Adrenal gland (tissue), 12 donors: ENCODE data around the gene ZNF674. TPM values are rescaled to one million over a fixed set of nuclear protein-coding genes. Genes with fewer than 3 reads are reported as not detected.
A peak's percentile ranks its signal among the peaks of the same experiment; 100 is the strongest.

Experiments used
- DNase-seq, 7 donors: peaks; one replicate each; pipeline ENCODE4 v3.0.0-alpha.2; 2019 to 2020
- H3K27ac ChIP-seq, 5 donors: fragments of 200-600 bp; sonication (generic) in 4 of 5; 1 replicate in 3 of 5; 2 replicates in 2 of 5; pipeline versions ENCODE4 v1.5.1 to v1.8.0; 2016 to 2020; ENCODE audit warnings: mild to moderate bottlenecking in 1 of 5
- H3K27me3 ChIP-seq: fragments of 200-600 bp; 2 replicates; pipeline ENCODE4 v1.8.0; 2021
- H3K36me3 ChIP-seq, 2 donors: fragments of 200-600 bp; replicated peaks in 1 of 2; 1 replicate in 1 of 2; 2 replicates in 1 of 2; pipeline versions ENCODE4 v1.5.1 to v1.8.0; 2018 to 2022
- H3K4me1 ChIP-seq, 2 donors: fragments of 200-600 bp; replicated peaks in 1 of 2; 1 replicate in 1 of 2; 2 replicates in 1 of 2; pipeline versions ENCODE4 v1.5.1 to v1.8.0; 2018 to 2021
- H3K4me3 ChIP-seq, 4 donors: fragments of 200-600 bp; sonication (generic) in 3 of 4; one replicate each; pipeline ENCODE4 v1.5.1; 2016 to 2018
- H3K9me3 ChIP-seq, 3 donors: fragments of 200-600 bp; sonication (generic) in 1 of 3; replicated peaks in 1 of 3; 1 replicate in 2 of 3; 2 replicates in 1 of 3; pipeline versions ENCODE4 v1.5.1 to v1.8.0; 2016 to 2021
- CTCF ChIP-seq, 6 experiments: fragments of 450-650 bp in 4 of 6; fragments of 200-600 bp in 2 of 6; sonication (generic) in 1 of 6; IDR thresholded peaks; 1 replicate in 5 of 6; 2 replicates in 1 of 6; pipeline versions ENCODE4 v1.5.1 to v1.8.0; 2016 to 2021; ENCODE audit warnings: antibody characterized with exemption in 6 of 6, mild to moderate bottlenecking in 2 of 6, moderate library complexity in 1 of 6
- POLR2A ChIP-seq, 2 donors: fragments of 450-650 bp; IDR thresholded peaks; one replicate each; pipeline ENCODE4 v1.6.1; 2017; ENCODE audit warnings: antibody characterized with exemption in 2 of 2, mild to moderate bottlenecking in 2 of 2, moderate library complexity in 1 of 2
- WGBS, 4 donors: extraction: QIAGEN DNeasy Blood & Tissue Kit in 2 of 4; methylation state at CpG; one replicate each; pipeline versions ENCODE4 v1.1.5 to v1.1.7; 2013 to 2017; 5-methylcytosine and 5-hydroxymethylcytosine counted together
- intact Hi-C, 2 donors: fragments of 100-400 bp; cut with DNase I; formaldehyde crosslinking; loops; one replicate each; pipeline versions ENCODE4 v1.14.1 to v1.15.0; 2022 to 2023
- polyA plus RNA-seq, 3 donors: library from polyadenylated mRNA; stranded (reverse); fragments of 200-250 nt in 2 of 3; fragments of 350-450 nt in 1 of 3; fragmentation: Illumina TruSeq in 1 of 3; extraction: RNeasy Lipid Tissue Mini Kit (QIAGEN cat#74804) in 1 of 3; gene quantifications; one replicate each; pipeline ENCODE4 v1.2.3, GENCODE V29; 2013 to 2014
- total RNA-seq, 9 donors: library from RNA; depleted of rRNA in 4 of 9; stranded (reverse); fragments of >200 nt in 4 of 9; fragments of 120-200 nt in 1 of 9; fragmentation: NEBNext Ultra II Directional in 1 of 9; extraction: Animal tissue kit (Norgen Biotek cat#: 25700) in 1 of 9; gene quantifications; one replicate each; pipeline versions ENCODE4 v1.1.0 to v1.2.4, GENCODE V29; 2013 to 2023
- donor health status: healthy with polysubstance abuse.
- donor health status: Bipolar disorder and iron deficiency.
- donor health status: DM: yes; HTN: yes; CAD: no.
- donor health status: DM: no; HTN: no; CAD: no.
- donor health status: DM: no; HTN: no; CAD: no.
- donor health status: DM: yes; HTN: yes; CAD: no.

ZNF674 gene
- total and polyA plus RNA-seq, 12 donors = 0.71 to 16.3 (median 4.5) TPM

GRCh38 chrX:46574774-46575381 lies 29.7 kb upstream of the ZNF674 start:
- peak overlapping the region in 1 of 4 donors; percentile 47 for H3K4me3 ChIP-seq
- intact Hi-C loops = loop anchor here in 1 of 2 donors (10.0 kb wide), 1 partner anchor 60 kb away; no protein-coding TSS in a partner anchor
- TF ChIP-seq POLR2A (IDR thresholded peaks at IDR 0.05) (no peak), CTCF (IDR thresholded peaks at IDR 0.05) (peak in 1 of 6 experiments; percentile 3)
- peak overlapping the region in 1 of 5 donors; percentile 57 for H3K27ac ChIP-seq
- no peaks in the 10 kb centered on the region for H3K9me3 ChIP-seq
- peaks cover 0 to 4% of the 10 kb centered on the region in 2 donors for H3K4me1 ChIP-seq
- peak in 1 of 7 donors; percentile 17 for DNase-seq
- no peaks in the 10 kb centered on the region for H3K27me3 ChIP-seq
- no peaks in the 10 kb centered on the region for H3K36me3 ChIP-seq
- WGBS, 4 donors = 2 to 77% (median 37%) methylated on average over 6 to 90 of the region's 90 CpGs; no CpG with 5 or more reads in 1 of the 4 donors

GRCh38 chrX:46573892-46574773 lies 28.9 kb upstream of the ZNF674 start:
- DNase-seq = peak; percentile 23 to 76 (median 38)
- intact Hi-C loops = loop anchor here in 1 of 2 donors (10.0 kb wide), 1 partner anchor 61 kb away; no protein-coding TSS in a partner anchor
- 1 to 72% (median 39%) methylated on average over 31 to 102 of the region's 107 CpGs; no CpG with 5 or more reads in 1 of the 4 donors for WGBS, 4 donors
- TF ChIP-seq POLR2A (IDR thresholded peaks at IDR 0.05) (no peak), CTCF (IDR thresholded peaks at IDR 0.05) (peak in 2 of 6 experiments; percentile 9 to 16)
- Histone ChIP-seq H3K9me3 (no peaks in the 10 kb centered on the region), H3K4me3 (peak overlapping the region in 2 of 4 donors; percentile 21 to 47), H3K27me3 (no peaks in the 10 kb centered on the region), H3K4me1 (peaks cover 0 to 4% of the 10 kb centered on the region in 2 donors), H3K36me3 (no peaks in the 10 kb centered on the region), H3K27ac (peak overlapping the region in 3 of 5 donors; percentile 27 to 59 (median 57))

- WGBS, 4 donors = 5 to 34% (median 23%) methylated on average over 8 to 35 of the region's 35 CpGs
- intact Hi-C loops = loop anchor here in 1 of 2 donors (10.0 kb wide), 1 partner anchor 61 kb away; no protein-coding TSS in a partner anchor
- H3K4me3 ChIP-seq = peak within 1 kb of the TSS in 2 of 4 donors; percentile 21 to 47
- H3K27me3 ChIP-seq = no peaks in the 10 kb centered on the region
- DNase-seq = peak; percentile 35 to 77 (median 52)
- H3K4me1 ChIP-seq = peaks cover 0 to 4% of the 10 kb centered on the region in 2 donors
- no peaks in the 10 kb centered on the region for H3K9me3 ChIP-seq
- H3K36me3 ChIP-seq = no peaks in the 10 kb centered on the region
- TF ChIP-seq CTCF (IDR thresholded peaks at IDR 0.05) (peak in 3 of 6 experiments; percentile 9 to 29 (median 16)), POLR2A (IDR thresholded peaks at IDR 0.05) (peak in 1 of 2 donors; percentile 39)
- H3K27ac ChIP-seq = peak within 1 kb of the TSS in 3 of 5 donors; percentile 27 to 59 (median 57)
These were observed 28.2 kb upstream of the ZNF674 start, which contains the start of gene CHST7 for GRCh38 chrX:46573331-46573891. CHST7 (plus strand) TSS chrX:46573765; CDS start chrX:46573932, 167 bp downstream.
